T1000 (cell line): ENCODE data around the gene CCDC91.
"Not testable (repeated sequence)": the region's sequence is repeated elsewhere in the genome, so short reads cannot be mapped to it uniquely, and the experiment has no call there.

Source experiments
- DNase-seq: peaks from one replicate; lab custom pipeline; 2025; ENCODE audit warnings: mixed read lengths; lab: John Stamatoyannopoulos, UW

CCDC91 gene

DNA sequence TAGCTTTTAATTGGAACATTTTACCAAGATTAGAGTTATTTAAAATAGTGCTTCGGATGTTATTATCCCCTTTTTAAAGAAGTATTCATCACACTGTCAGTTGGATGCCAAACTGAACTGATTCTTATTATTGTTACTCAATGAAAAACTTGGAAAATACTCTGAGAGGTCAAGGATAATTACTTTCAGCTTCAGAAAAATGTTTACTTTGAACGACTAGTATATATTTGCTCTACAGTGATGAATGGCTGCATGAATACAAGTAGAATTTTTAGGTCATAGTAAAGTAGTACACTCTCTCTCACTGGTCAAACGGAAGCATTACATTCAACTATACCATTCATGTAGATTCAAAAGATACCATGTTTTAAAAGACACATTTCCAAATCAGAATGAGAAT lies 269.2 kb downstream of the CCDC91 start:
- DNase-seq: no peak

DNA sequence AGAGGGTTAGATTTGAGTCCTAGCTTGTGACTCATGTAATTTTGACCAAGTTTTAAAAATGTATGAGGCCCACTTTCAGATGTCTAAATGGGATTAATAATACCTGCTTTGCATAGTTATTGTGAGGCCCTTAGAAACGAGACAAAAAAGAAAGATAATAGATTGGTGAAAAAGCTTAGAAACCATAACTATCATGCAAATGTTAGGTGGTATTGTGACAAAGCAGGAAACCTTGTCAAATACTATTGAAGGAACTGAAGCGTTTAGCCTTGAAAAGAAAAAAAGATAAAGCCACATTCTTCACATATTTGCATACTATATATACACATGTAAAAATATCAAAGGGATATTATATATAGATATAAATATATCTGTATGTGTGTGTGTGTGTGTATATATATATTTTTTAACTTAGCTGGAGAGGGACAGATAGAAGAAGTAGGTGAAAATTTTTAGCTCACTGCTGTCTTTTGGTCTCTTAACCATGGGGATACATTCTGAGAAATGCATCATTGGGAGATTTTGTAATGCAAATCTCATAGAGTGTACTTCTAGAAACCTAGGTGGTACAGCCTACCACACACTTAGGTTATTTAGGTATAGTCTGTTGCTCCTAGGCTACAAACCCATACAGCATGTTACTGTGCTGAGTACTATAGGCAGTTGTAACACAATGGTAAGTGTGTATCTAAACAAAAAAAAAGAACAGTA lies 270.3 kb downstream of the CCDC91 start:
- no peak for DNase-seq

DNA sequence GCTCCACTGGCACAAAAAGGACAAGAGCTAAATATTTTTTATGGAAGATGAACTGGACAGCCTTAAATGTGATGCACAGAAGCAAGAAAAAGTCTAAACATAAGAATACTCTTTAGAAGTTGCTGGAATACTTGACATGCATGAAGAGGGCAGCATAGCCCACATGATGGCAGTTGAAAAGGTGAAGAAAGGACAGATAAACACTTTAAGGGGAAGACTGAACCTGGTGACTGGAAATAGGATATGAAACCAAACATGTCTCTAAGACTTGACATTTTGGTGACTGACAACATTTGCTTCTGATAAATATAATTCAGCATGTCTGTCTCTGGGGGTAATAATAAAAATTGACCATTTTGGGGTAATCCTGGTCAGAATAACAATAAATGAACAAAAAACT lies 273.1 kb downstream of the CCDC91 start:
- no peak for DNase-seq

DNA sequence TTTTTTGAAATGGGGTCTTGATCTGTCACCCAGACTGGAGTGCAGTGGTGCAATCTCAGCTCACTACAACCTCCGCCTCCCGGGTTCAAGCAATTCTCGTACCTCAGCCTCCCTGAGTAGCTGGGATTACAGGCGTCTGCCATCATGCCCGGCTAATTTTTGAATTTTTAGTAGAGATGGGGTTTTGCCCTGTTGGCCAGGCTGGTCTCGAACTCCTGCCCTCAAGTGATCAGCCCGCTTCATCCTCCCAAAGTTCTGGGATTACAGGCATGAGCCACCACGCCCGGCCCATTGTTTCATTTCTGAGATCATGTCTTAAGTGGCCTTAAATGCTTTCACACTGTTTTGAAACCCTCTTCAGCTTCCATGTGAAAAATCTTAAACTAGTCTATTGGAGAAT lies 281.5 kb downstream of the CCDC91 start:
- DNase-seq: not testable (repeated sequence)

DNA sequence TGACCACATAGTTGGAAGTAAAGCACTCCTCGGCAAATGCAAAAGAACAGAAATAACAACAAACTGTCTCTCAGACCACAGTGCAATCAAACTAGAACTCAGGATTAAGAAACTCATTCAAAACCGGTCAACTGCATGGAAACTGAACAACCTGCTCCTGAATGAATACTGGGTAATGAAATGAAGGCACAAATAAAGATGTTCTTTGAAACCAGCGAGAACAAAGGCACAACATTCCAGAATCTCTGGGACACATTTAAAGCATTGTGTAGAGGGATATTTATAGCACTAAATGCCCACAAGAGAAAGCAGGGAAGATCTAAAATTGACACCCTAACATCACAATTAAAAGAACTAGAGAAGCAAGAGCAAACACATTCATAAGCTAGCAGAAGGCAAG lies 285.9 kb downstream of the CCDC91 start:
- not testable (repeated sequence) for DNase-seq

DNA sequence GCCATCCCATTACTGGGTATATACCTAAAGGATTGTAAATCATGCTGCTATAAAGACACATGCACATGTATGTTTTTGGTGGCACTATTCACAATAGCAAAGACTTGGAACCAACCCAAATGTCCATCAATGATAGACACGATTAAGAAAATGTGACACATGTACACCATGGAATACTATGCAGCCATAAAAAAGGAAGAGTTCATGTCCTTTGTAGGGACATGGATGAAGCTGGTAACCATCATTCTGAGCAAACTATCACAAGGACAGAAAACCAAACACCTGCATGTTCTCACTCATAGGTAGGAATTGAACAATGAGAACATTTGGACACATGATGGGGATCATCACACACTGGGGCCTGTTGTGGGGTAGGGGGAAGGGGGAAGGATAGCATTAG lies 288.8 kb downstream of the CCDC91 start:
- DNase-seq: not testable (repeated sequence)

DNA sequence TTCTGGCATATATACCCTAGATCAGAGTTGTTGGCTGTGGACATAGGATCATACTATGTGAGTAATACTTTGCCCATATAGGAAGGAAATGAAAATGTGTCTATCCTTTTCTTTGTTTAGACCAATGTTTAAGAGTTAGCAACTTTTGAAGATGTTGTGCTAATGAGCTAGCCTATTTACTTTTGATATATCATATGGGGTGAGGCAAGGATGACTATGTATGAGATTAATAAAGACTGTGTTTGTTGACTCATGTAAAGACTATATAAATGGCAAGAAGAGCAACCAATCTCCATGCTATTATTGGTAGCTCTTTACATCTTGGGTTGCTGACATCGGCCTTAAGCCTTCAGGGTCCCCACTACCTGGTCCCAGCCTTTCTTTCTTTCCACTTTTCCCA lies 289.4 kb downstream of the CCDC91 start:
- no peak for DNase-seq

DNA sequence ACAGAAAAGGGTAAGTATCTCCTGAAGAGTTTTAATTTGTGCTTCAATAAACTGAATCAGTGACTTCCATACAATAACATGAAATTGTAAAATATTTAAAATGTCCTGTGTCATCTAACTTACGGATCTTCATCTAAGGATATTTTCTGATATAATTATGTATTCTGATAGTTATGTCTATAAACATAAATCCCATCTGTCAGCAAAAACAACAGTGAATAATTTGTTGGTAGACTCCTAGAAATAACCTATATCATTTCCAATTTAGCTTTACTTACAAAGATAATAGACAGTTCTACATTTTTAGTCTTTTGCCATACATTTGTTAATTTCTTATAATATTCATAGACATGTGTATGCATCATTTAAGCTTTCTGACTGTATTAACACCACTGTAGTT lies 293.9 kb downstream of the CCDC91 start:
- no peak for DNase-seq

DNA sequence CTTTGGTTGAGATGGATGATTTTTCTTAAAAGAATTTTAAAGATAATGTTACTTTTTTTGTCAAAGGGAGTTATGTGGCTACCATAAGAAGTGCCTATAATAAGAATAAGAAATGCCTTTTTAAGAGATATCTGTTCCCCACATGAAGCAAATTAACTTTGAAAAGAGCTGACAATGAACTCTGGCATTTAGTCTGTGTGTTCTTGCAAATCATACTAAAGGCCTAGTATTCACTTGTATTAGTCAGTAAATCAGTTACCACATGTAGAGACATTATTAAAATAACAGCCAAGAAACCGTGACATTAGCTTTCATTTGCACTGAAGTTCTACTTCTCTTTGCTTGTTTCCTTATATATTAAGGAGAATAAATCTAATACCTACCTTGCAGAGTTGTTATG lies 296.3 kb downstream of the CCDC91 start:
- DNase-seq: no peak

DNA sequence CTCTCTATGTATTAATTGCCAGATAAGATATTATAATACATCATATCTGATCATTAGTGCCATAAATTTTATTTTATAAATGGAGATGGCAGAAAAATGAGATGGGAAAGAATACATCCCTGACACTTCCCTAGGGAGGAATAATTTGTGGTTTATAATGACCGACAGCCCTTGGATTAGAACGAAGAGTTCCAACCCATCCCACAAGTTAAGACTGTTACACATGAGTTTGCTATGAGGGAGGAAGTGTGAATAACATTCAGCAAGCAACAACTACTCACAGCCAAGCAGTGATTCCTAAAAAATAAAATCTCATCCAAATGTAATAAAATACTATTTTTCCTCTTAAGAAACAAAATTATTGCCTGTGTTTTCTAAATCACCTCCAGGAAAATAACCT lies 299.0 kb downstream of the CCDC91 start:
- DNase-seq: no peak

DNA sequence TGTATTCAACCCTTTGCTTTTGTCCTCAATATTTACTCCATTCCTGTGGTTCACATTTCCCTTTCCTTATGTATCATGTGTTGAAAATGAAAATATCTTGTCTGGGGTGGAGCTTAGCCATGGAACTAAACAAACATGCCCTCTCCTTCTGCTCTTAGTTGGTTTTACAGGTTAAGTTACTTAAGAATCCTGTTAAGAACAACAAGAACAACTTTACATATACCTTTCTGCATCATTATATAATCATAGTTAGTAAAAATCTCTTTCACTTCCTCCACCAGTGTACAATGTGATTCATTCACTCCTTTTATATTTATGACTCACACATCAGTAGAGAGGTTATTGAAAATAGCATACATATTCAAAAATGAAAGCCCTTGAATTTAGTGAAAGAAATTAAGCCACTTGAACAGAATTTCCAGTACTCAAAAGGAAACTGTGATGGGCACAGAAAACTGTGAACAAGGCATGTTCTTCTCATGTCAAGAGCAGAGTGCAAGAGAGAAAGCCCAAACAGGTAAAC lies 307.7 kb downstream of the CCDC91 start:
- DNase-seq: no peak

DNA sequence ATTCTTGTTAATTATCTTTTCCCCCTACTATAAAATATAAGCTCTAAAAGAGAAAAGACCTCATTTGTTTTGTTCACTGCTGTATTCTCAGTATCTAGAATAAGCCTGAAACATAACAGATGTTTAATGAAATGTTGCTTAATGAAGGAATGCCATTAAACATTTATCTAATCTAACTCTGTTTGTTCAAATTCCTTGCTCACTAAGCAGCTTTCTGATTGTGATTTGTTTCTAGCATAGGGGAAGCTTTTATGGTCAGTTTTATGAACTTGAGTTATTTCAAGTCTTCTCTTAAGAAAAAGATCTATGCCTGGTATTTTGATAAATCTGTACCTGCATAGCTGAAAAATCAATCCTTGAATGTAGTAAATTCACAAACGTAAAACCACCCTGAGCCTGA lies 308.6 kb downstream of the CCDC91 start:
- DNase-seq: no peak

DNA sequence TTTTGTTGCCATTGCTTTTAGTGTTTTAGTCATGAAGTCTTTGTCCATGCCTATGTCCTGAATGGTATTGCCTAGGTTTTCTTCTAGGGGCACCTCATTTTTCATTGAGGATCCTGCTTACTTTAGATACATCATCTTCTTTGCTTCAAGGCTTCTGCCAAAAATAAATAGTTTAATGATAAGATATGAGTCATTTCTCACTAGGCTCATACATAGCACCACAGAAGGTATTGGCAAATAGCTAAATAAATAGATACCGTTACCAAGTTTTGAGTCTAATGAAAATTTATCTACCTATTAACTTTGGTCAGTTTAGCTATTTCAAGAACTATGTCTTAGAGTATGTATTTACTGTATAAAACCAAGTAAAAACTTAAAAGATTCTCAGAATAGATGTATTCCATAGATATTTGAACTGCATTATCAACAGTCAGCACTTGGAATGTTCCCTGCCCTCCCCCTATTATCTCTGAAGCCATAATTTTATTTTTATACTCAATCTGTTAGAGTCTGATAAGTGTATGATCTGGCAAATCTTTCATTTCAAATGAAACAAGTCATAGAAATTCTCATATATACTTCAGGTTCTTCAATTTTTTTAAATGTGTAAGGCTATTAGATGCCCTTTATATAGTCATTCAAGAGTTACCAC lies 310.2 kb downstream of the CCDC91 start:
- no peak for DNase-seq

DNA sequence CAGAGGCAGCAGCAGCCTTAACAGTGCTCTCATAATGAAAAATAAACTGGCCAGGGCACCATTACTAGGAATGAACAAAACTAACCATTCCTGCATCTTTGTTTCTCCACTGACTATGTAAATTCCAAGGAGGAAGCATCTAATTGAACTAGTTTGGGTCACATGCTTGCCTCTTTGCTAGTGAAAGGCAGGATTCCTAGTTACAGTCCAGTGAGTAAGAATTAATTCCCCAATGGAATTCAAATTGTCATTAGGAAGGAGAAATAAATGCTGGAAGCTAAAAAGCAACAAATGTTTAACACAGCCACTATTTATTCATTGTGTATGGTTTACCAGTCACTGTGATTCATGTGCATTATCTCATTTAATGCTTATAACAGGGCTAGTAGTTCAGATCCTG lies 316.0 kb downstream of the CCDC91 start:
- DNase-seq: no peak

DNA sequence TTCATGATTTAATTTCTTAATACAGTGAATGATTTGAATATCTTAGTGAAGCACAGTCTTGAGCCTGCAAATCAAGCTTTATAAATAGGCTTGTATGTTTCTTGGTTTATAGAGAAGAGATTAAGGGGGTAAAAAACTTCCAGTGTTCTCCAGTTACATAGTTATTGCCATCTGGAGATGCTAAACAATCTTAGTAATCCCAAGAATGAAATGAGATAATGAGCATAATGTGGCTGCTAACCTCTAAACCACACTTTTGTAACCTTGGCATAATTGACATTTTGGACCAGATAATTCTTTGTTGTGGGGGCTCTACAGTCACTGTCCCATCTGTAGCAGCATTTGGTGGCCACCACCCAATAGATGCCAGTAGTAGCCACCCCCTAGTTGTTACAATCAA lies 316.8 kb downstream of the CCDC91 start:
- DNase-seq: no peak

DNA sequence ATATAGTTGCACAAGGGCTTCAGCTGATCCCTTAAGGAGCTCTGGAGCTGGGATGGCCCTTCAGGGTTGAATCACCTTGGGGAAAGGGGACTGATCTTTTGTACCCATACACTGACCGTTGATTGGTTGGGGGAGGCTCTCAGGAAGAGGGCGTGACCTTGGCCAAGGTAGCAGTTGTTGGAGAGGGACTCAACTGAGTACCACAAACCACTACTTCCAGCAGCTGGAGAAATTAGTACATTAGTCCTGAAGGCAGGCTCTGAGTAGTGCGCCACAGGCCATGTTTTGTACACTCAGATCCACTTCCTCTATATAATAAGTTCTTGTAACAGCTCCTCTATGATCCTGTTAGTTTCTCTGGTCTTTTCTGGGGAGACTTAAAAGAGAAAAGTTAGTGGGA lies 317.6 kb downstream of the CCDC91 start:
- no peak for DNase-seq

DNA sequence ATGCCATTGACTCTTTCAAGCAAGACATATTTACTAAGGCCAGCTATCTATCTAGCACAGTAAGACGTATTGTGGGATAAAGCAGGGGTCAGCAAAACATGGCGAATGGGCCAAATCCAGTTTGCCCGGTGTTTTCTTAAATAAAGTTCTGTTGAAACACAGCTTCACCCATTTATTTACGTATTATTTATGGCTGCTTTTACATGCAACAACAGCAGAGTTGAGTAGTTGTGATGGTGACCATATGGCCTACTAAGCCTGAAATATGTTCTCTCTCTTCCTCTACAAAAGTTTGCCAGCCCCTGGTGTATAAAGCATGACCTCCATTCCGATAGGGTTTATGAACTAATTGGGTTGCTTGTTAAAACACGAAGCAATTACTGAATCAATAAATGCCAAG lies 322.1 kb downstream of the CCDC91 start:
- DNase-seq: no peak

DNA sequence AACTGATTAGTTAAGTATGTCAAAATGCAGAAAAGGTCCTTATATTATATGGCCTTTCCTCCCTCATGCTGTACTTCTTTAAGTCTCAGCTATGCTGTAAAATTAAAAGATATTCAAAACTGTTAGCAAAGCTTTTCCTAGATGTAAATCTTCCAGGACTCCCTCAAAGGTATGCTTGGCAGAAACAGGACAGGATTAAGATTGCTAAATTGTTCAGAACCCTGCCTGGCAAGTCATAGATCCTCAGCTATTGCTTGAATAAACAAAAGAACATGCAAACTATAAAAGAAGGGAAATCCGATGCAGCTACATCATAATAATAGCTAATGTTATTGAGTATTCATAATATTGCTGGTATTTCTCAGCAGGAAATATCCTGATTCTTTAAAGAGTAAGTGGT lies 322.6 kb downstream of the CCDC91 start:
- no peak for DNase-seq

DNA sequence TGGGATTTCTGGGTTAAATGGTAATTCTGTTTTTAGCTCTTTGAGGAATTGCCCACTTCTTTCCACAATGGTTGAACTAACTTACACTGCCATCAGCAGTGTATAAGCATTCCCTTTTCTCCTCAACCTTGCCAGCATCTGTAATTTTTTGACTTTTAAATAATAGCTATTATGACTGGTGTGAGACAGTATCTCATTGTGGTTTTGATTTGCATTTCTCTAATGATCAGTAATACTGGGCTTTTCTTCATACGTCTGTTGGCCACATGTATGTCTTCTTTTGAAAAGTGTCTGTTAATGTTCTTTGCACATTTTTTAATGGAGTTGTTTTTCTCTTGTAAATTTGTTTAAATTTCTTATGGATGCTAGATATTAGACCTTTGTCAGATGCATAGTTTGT lies 323.7 kb downstream of the CCDC91 start:
- DNase-seq: no peak

DNA sequence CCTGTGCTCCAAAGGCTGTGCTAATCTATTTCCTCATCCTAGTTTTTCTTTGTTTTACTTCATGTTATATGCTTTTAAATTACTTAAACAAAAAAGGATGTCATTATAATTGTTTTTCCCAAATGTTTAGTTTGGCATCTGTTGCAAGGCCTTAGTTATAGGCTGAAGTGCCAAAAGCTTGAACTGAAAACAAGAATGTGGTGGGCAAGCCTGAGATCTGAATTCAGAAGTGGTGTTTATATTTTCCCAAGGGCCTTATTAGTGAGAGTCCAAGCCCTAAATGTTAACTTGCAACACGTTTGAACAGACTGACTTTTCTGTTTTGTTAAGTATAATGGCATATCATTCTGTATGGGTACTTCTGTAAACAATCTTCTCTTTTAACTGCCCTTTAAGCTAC lies 326.8 kb downstream of the CCDC91 start:
- DNase-seq: no peak

DNA sequence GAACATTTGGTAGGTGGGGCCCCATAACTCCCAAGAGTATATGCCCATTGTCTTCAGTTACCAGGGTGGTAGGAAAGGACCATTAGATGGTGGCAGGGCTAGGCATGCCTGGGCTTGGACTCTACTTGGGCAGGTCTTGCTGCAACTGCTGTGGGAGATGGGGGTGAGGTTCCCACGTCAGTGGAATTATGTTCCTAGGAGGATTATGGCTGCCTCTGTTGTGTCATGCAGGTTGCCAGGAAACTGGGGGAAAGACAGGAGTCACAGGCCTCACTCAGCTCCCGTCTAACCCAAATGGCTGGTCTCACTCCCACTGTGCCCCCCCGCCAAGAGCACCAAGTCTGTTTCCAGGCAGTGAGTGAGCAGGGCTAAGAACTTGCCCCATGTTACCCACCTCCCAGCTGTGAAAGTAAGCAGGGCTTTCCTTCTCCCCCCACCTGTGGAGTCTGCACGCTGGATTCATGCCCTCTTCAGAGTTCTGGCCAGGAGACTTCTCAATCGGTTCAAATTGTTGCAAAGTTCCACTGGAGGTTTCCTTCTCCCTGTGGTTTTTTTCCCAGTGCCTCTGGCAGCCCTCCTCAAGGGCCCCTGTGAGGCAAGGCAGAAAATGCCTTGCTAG lies 337.5 kb downstream of the CCDC91 start:
- no peak for DNase-seq

DNA sequence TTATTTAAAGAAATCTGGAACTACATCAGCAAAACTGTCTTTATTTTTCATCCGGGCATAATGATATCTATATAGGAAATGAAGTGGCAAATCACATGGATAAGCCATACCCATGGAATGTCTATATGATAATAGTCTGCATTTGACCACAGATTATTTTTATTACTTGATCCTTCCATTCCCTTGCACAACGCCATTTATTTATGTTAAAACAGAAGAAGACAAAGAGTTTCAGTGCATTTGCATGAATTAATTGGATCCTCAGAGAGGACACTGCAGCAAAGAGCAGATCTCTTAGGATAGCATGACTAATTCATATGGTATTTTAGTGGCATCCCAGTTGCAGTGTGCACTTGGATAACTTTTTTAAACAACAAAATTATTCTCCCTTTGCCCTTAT lies 345.0 kb downstream of the CCDC91 start:
- DNase-seq: no peak

DNA sequence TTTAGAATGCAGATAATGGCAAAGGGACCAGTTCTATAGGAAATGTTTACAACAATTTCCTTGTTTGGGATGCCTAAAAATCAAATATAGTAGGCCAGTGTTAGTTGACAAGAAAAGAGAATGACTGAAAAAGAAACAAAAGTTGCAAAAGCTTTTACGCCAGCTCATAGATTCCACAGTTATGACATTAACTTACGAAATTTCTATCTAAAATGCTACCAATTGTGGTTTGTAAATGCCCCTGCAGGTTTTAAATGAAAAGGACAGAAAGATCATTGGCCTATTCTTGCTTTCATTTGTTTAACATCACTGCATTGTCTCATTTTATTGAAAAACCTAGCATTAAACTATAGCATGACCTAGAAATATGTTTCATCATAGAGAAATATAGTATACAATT lies 345.8 kb downstream of the CCDC91 start:
- no peak for DNase-seq
